Lower lobe of right lung (tissue), 2 donors: ENCODE measurements around the gene EIF4E3. TPM values are rescaled to one million over a fixed set of nuclear protein-coding genes. Genes with fewer than 3 reads are reported as not detected.

ENCODE experiments used
- ATAC-seq, 2 donors: fragments of 200-7000 bp; cut with Tn5 transposase; one replicate each; pipeline ENCODE4 v1.9.1; 2020 to 2022; ENCODE audit warnings: mild to moderate bottlenecking in 2 of 2, moderate library complexity in 2 of 2
- DNase-seq: peaks from one replicate; pipeline ENCODE4 v3.0.0-alpha.2; 2020
- H3K27ac ChIP-seq: fragments of 200-600 bp; one replicate; pipeline ENCODE4 v1.8.0; 2022
- H3K27me3 ChIP-seq: fragments of 200-600 bp; one replicate; pipeline ENCODE4 v1.8.0; 2022; ENCODE audit warnings: low read depth
- H3K36me3 ChIP-seq: fragments of 200-600 bp; one replicate; pipeline ENCODE4 v1.8.0; 2022; ENCODE audit warnings: mild to moderate bottlenecking
- H3K4me1 ChIP-seq: fragments of 200-600 bp; one replicate; pipeline ENCODE4 v1.8.0; 2022
- H3K4me3 ChIP-seq: fragments of 200-600 bp; one replicate; pipeline ENCODE4 v1.8.0; 2022; ENCODE audit warnings: mild to moderate bottlenecking
- H3K9me3 ChIP-seq: fragments of 200-600 bp; one replicate; pipeline ENCODE4 v1.8.0; 2022
- intact Hi-C: fragments of 100-400 bp; cut with DNase I; formaldehyde crosslinking; loops from one replicate; pipeline ENCODE4 v1.11.0; 2022
- total RNA-seq: library from RNA; stranded (reverse); fragmentation: NEBNext Ultra II Directional; extraction: Animal tissue kit (Norgen Biotek cat#: 25700); gene quantifications from one replicate; pipeline ENCODE4 v1.2.1, GENCODE V29; 2021
- TF ChIP-seq, protein P1 (sequence below): fragments of 200-600 bp; IDR thresholded peaks from one replicate; pipeline ENCODE4 v1.8.0; 2022; ENCODE audit warnings: antibody characterized with exemption, mild to moderate bottlenecking
- donor health status: DM: no; HTN: yes; CAD: no; lungs with severe emphysema.

EIF4E3 gene
- total RNA-seq, 1 donor from 2014 or later, result 29.0 TPM

DNA sequence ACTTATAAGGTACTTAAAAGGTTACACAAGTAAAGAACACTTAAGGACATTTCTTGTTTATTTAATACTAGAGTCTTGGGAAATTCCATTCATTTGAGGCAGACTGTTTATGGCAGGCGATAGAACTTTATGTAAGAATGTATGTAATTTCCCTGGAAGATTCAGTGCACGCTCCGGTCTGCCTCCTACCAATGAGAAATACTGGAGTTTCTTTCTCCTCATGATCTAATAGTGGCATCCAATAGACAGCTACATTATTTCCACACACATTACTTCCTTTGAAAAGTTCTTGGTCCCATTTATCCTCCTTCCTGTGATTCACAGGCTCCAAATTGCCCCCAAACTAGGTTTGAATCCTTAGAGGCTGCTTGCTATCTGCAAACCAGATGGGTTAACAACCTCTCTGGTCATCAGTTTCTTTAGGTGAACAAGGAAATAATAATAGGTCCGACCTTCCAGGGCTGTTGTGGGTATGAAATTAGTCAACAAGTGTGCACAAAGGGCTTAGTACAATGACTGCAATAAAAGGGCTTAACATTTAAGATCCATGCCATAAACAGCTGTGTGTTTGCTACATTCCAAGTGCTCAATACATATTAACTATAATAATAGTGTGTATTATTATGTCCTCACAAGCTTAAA, 30.7 kb downstream of the EIF4E3 start:
- Histone ChIP-seq H3K27ac (peak overlapping the region; percentile 51), H3K9me3 (no peaks in the 10 kb centered on the region), H3K27me3 (no peaks in the 10 kb centered on the region), H3K36me3 (no peaks in the 10 kb centered on the region), H3K4me3 (no peak overlapping the region), H3K4me1 (peaks cover 35% of the 10 kb centered on the region)
- ATAC-seq, result peak; percentile 73 to 89
- intact Hi-C loops, result no loop called here
- no peak for DNase-seq
- TF ChIP-seq, protein P1, sequence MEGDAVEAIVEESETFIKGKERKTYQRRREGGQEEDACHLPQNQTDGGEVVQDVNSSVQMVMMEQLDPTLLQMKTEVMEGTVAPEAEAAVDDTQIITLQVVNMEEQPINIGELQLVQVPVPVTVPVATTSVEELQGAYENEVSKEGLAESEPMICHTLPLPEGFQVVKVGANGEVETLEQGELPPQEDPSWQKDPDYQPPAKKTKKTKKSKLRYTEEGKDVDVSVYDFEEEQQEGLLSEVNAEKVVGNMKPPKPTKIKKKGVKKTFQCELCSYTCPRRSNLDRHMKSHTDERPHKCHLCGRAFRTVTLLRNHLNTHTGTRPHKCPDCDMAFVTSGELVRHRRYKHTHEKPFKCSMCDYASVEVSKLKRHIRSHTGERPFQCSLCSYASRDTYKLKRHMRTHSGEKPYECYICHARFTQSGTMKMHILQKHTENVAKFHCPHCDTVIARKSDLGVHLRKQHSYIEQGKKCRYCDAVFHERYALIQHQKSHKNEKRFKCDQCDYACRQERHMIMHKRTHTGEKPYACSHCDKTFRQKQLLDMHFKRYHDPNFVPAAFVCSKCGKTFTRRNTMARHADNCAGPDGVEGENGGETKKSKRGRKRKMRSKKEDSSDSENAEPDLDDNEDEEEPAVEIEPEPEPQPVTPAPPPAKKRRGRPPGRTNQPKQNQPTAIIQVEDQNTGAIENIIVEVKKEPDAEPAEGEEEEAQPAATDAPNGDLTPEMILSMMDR, result no peak

GRCh38 chr3:71693641-71694040, 31.6 kb downstream of the EIF4E3 start:
- Histone ChIP-seq H3K4me1 (peaks cover 37% of the 10 kb centered on the region), H3K27ac (peak overlapping the region; percentile 51), H3K4me3 (no peak overlapping the region), H3K27me3 (no peaks in the 10 kb centered on the region), H3K9me3 (no peaks in the 10 kb centered on the region), H3K36me3 (peaks cover 5% of the 10 kb centered on the region)
- ATAC-seq (peak; percentile 82 to 91), DNase-seq (peak; percentile 56)
- TF ChIP-seq, protein P1, result no peak
- intact Hi-C loops, result no loop called here

GRCh38 chr3:71692139-71692538, 33.1 kb downstream of the EIF4E3 start:
- Histone ChIP-seq H3K4me1 (peaks cover 37% of the 10 kb centered on the region), H3K9me3 (no peaks in the 10 kb centered on the region), H3K36me3 (peaks cover 6% of the 10 kb centered on the region), H3K4me3 (no peak overlapping the region), H3K27me3 (no peaks in the 10 kb centered on the region), H3K27ac (no peak overlapping the region)
- TF ChIP-seq, protein P1, result no peak
- no peak for ATAC-seq
- intact Hi-C loops, result no loop called here
- no peak for DNase-seq

- no peaks in the 10 kb centered on the region for H3K9me3 ChIP-seq
- ATAC-seq, result peak in 1 of 2 donors; percentile 42
- H3K4me1 ChIP-seq, result peaks cover 37% of the 10 kb centered on the region
- DNase-seq, result no peak
- TF ChIP-seq, protein P1, result no peak
- H3K4me3 ChIP-seq, result no peak overlapping the region
- H3K36me3 ChIP-seq, result peaks cover 6% of the 10 kb centered on the region
- peak overlapping the region; percentile 28 for H3K27ac ChIP-seq
- H3K27me3 ChIP-seq, result no peaks in the 10 kb centered on the region
- intact Hi-C loops, result no loop called here
These were observed 34.8 kb downstream of the EIF4E3 start for GRCh38 chr3:71690341-71690841.

DNA sequence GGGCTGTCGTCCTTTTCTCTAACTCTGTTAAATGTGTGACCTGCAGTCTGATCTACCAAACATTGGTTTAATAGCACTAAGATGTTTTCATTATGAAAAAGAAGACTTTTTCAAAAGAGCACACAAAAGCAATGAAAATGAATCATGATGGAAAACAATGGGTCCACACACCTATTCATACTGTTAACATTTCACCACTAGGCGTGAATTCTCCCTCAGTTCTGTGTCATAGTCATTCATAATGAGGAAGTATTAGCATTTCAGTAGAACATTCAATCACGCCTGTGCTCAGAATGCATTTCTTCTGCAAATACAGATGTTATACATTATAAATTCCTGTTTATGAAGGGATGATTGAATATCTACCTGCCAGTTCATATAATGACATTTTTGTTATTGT, 35.9 kb downstream of the EIF4E3 start:
- H3K36me3 ChIP-seq, result peaks cover 6% of the 10 kb centered on the region
- no peak for ATAC-seq

More for the DNA sequence above, 35.9 kb downstream of the EIF4E3 start:
- Histone ChIP-seq H3K9me3 (no peaks in the 10 kb centered on the region), H3K4me3 (no peak overlapping the region), H3K27me3 (no peaks in the 10 kb centered on the region), H3K4me1 (peaks cover 41% of the 10 kb centered on the region), H3K27ac (no peak overlapping the region)
- DNase-seq, result no peak
- TF ChIP-seq, protein P1, result no peak
- intact Hi-C loops, result no loop called here
